ENCODE measurements around the gene DAPK1. TPM values are rescaled to one million over a fixed set of nuclear protein-coding genes. Genes with fewer than 3 reads are reported as not detected.

The DAPK1 gene
- total RNA-seq, 2 donors from 2014 or later = 39.1 to 40.6 TPM

DNA sequence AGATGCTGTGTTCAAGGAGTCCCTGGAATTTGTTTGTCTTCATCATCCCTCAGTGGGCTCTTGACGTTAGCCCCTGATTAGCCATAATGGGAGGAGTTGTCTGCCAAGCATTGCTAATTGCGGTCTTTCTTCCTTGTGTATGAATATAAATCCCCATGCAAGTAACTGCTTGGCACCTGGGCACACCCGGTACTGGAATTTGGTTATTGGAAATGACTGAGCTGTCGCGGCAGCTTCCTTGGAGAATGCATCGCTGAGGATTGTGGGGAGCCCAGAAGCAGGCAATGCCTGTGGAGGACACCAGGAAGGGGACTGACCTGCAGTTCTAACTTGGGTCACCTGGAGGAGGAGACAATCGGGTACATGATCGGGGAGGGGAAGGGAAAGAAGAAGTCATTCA lies 174.9 kb downstream of the DAPK1 start:
- TF ChIP-seq, protein P1, sequence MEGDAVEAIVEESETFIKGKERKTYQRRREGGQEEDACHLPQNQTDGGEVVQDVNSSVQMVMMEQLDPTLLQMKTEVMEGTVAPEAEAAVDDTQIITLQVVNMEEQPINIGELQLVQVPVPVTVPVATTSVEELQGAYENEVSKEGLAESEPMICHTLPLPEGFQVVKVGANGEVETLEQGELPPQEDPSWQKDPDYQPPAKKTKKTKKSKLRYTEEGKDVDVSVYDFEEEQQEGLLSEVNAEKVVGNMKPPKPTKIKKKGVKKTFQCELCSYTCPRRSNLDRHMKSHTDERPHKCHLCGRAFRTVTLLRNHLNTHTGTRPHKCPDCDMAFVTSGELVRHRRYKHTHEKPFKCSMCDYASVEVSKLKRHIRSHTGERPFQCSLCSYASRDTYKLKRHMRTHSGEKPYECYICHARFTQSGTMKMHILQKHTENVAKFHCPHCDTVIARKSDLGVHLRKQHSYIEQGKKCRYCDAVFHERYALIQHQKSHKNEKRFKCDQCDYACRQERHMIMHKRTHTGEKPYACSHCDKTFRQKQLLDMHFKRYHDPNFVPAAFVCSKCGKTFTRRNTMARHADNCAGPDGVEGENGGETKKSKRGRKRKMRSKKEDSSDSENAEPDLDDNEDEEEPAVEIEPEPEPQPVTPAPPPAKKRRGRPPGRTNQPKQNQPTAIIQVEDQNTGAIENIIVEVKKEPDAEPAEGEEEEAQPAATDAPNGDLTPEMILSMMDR (IDR thresholded peaks at IDR 0.05) = no peak
- DNase-seq (ENCODE audit: low spot score) (no peak), ATAC-seq (ENCODE audit: insufficient number of reproducible peaks, low FRiP score, low read depth) (no peak)
- no peak overlapping the region for H3K27ac ChIP-seq
- H3K27me3 ChIP-seq (replicated peaks; ENCODE audit: insufficient read depth) = no peaks in the 10 kb centered on the region
- H3K4me3 ChIP-seq = no peak overlapping the region
- H3K4me1 ChIP-seq (ENCODE audit: control insufficient read depth in 1 of 2, low read depth in 2 of 2) = no peaks in the 10 kb centered on the region
- no peaks in the 10 kb centered on the region for H3K36me3 ChIP-seq
- no peaks in the 10 kb centered on the region for H3K9me3 ChIP-seq

DNA sequence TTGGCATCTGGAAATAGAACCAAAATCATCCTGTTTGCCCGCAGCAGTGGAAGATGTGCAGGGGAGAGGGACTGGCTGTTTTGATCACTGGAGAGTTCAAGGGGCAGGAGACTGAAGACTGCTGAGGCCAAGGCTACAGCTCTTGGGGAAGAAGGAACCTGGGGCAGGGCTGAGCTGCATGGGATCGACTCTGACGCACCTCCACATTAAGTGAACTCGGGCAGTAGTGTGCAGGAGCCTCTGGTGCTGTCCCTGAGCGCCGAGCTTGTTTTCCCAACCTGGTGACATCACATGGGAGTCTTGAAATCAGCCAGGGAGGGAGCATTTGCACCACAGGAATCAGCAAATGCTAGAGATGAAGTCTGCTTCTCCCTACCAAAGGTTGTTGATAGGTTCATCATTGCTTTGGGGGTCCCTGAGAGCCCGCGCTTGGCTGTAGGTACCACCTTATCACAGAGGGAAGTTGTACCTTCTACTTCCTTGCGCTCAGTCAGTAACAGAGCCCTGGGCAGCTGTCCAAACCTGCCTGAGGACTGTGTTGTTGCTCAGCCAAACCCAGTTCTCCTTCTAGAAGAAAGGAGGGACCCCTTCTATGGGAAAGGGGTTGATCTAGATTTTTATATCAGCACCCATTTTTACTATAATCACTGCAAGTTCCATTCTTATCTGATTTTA lies 175.9 kb downstream of the DAPK1 start:
- H3K27ac ChIP-seq = no peak overlapping the region
- no peak for ATAC-seq (ENCODE audit: insufficient number of reproducible peaks, low FRiP score, low read depth)
- no peaks in the 10 kb centered on the region for H3K4me1 ChIP-seq (ENCODE audit: control insufficient read depth in 1 of 2, low read depth in 2 of 2)
- no peak for DNase-seq (ENCODE audit: low spot score)
- H3K36me3 ChIP-seq = no peaks in the 10 kb centered on the region
- TF ChIP-seq, protein P1 (IDR thresholded peaks at IDR 0.05) = no peak
- no peaks in the 10 kb centered on the region for H3K9me3 ChIP-seq
- H3K4me3 ChIP-seq = no peak overlapping the region
- no peaks in the 10 kb centered on the region for H3K27me3 ChIP-seq (replicated peaks; ENCODE audit: insufficient read depth)

GRCh38 chr9:87674565-87675299 lies 177.1 kb downstream of the DAPK1 start:
- DNase-seq (ENCODE audit: low spot score) (no peak), ATAC-seq (ENCODE audit: insufficient number of reproducible peaks, low FRiP score, low read depth) (no peak)
- H3K27ac ChIP-seq = no peak overlapping the region
- no peaks in the 10 kb centered on the region for H3K4me1 ChIP-seq (ENCODE audit: control insufficient read depth in 1 of 2, low read depth in 2 of 2)
- no peaks in the 10 kb centered on the region for H3K9me3 ChIP-seq
- H3K36me3 ChIP-seq = no peaks in the 10 kb centered on the region
- TF ChIP-seq, protein P1 (IDR thresholded peaks at IDR 0.05) = no peak
- no peak overlapping the region for H3K4me3 ChIP-seq
- no peaks in the 10 kb centered on the region for H3K27me3 ChIP-seq (replicated peaks; ENCODE audit: insufficient read depth)

DNA sequence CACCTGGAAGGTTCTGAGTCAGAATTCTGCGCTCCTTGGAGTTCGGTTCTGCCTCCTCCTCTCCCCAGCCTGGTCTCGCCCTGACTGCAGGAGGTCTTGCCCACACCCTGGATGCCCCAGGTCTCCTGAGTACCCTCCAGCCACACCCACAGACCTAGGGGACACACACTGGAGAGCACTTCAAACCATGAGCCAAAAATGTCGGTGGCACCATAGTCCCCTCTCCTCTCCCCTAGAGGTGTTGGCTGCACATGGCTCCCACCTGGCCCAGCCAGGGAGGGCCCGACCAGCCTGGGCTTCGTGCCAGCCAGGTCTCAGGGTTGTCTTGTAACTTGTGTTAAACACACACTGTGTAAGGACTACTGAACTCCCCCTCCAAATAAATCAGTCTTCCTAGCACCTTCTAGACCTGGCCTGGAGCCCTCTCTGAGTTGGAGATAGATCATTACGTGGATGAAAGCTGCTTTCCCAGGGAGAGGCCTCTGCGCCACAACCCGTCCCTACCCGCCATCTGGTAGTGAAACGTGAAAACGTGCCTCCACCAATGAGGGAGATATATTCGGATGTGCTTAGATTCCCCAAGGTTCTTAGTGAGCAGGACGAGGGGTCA lies 178.3 kb downstream of the DAPK1 start:
- TF ChIP-seq, protein P1 (IDR thresholded peaks at IDR 0.05) = no peak
- Histone ChIP-seq H3K4me3 (no peak overlapping the region), H3K9me3 (no peaks in the 10 kb centered on the region), H3K27ac (no peak overlapping the region), H3K4me1 (ENCODE audit: control insufficient read depth in 1 of 2, low read depth in 2 of 2) (no peaks in the 10 kb centered on the region), H3K36me3 (no peaks in the 10 kb centered on the region), H3K27me3 (replicated peaks; ENCODE audit: insufficient read depth) (no peaks in the 10 kb centered on the region)
- DNase-seq (ENCODE audit: low spot score) (no peak), ATAC-seq (ENCODE audit: insufficient number of reproducible peaks, low FRiP score, low read depth) (no peak)
